ENCODE results near the gene VRK3. TPM values are rescaled to one million over a fixed set of nuclear protein-coding genes. Genes with fewer than 3 reads are reported as not detected.
"Not testable (repeated sequence)": the region's sequence is repeated elsewhere in the genome, so short reads cannot be mapped to it uniquely, and the experiment has no call there.

Gene VRK3
- total RNA-seq, result 10 to 100 TPM; 26.3 to 44.7 (median 34.0) TPM
- polyA plus RNA-seq, result 10 to 100 TPM; 26.1 to 52.5 TPM
- long read RNA-seq, donor 1, transcript VRK3-201 (15 exons, 1,938 nt), result minor isoform, 5 of 149 reads
- long read RNA-seq, donor 1, transcript VRK3-217 (15 exons, 2,126 nt), result major isoform, 64 of 149 reads
- long read RNA-seq, donor 1, partial matches to known transcripts, result 22 of 149 reads
- long read RNA-seq, donor 1, other reads (novel, unspliced or antisense), result 51 of 149 reads
- long read RNA-seq, donor 2, transcript VRK3-208 (1 exons, 2,197 nt), result major isoform, 5 of 19 reads
- long read RNA-seq, donor 2, transcript VRK3-217 (15 exons, 2,126 nt), result major isoform, 5 of 19 reads
- long read RNA-seq, donor 2, partial matches to known transcripts, result 0 of 19 reads
- long read RNA-seq, donor 2, other reads (novel, unspliced or antisense), result 0 of 19 reads
- long read RNA-seq, donor 3, transcript VRK3-217 (15 exons, 2,126 nt), result major isoform, 19 of 38 reads
- long read RNA-seq, donor 3, partial matches to known transcripts, result 8 of 38 reads
- long read RNA-seq, donor 3, other reads (novel, unspliced or antisense), result 8 of 38 reads

GRCh38 chr19:50025022-50025793, at the start of gene VRK3:
TSS of gene VRK3 (minus strand) at chr19:50025372. CDS start at chr19:50016162, 9,210 bp downstream.
- intact Hi-C loops (cut with DNase I), result no loop called here
- 0 to 1% (median 1%) methylated on average over 42 to 59 of the region's 59 CpGs for WGBS, 3 donors
- no peaks in the 10 kb centered on the region for H3K27me3 ChIP-seq
- TF ChIP-seq CTCF (IDR thresholded peaks at IDR 0.05) (peak in 1 of 3 donors; percentile 21), POLR2A (IDR thresholded peaks at IDR 0.05) (peak; percentile 69), EP300 (IDR thresholded peaks at IDR 0.05) (peak; percentile 77)
- peak; percentile 98 to 99 (median 99) for DNase-seq
- H3K4me1 ChIP-seq (ENCODE audit: insufficient read depth), result peaks cover 12% of the 10 kb centered on the region
- peak within 1 kb of the TSS; percentile 99 for H3K4me3 ChIP-seq
- no peaks in the 10 kb centered on the region for H3K36me3 ChIP-seq
- no peaks in the 10 kb centered on the region for H3K9me3 ChIP-seq
- H3K27ac ChIP-seq, result peak within 1 kb of the TSS; percentile 3 to 85

- intact Hi-C loops (cut with DNase I); H3K9me3 ChIP-seq; H3K4me1 ChIP-seq (ENCODE audit: insufficient read depth); DNase-seq; H3K27ac ChIP-seq; H3K27me3 ChIP-seq; H3K4me3 ChIP-seq; H3K36me3 ChIP-seq: not testable (repeated sequence)
- WGBS, 3 donors, result 75 to 84% (median 77%) methylated on average over 5 of the region's 5 CpGs
Measured at GRCh38 chr19:50068382-50068781, 43.2 kb upstream of the VRK3 start.

GRCh38 chr19:50067575-50067974, 42.4 kb upstream of the VRK3 start:
- DNase-seq, result no peak
- 75 to 81% (median 79%) methylated on average over 6 of the region's 6 CpGs for WGBS, 3 donors
- TF ChIP-seq POLR2A (IDR thresholded peaks at IDR 0.05), result no peak
- TF ChIP-seq CTCF (IDR thresholded peaks at IDR 0.05), result no peak
- TF ChIP-seq EP300 (IDR thresholded peaks at IDR 0.05), result no peak
- no peak overlapping the region for H3K4me3 ChIP-seq
- H3K4me1 ChIP-seq (ENCODE audit: insufficient read depth), result no peaks in the 10 kb centered on the region
- H3K36me3 ChIP-seq, result no peaks in the 10 kb centered on the region
- no peaks in the 10 kb centered on the region for H3K9me3 ChIP-seq
- intact Hi-C loops (cut with DNase I), result no loop called here
- no peak overlapping the region for H3K27ac ChIP-seq
- H3K27me3 ChIP-seq, result no peaks in the 10 kb centered on the region

- no peaks in the 10 kb centered on the region for H3K36me3 ChIP-seq
- no peaks in the 10 kb centered on the region for H3K4me1 ChIP-seq (ENCODE audit: insufficient read depth)
- TF ChIP-seq POLR2A (IDR thresholded peaks at IDR 0.05), result no peak
- no peak for TF ChIP-seq EP300 (IDR thresholded peaks at IDR 0.05)
- no peak for TF ChIP-seq CTCF (IDR thresholded peaks at IDR 0.05)
- intact Hi-C loops (cut with DNase I), result no loop called here
- DNase-seq, result no peak
- no peaks in the 10 kb centered on the region for H3K9me3 ChIP-seq
- no peak overlapping the region for H3K4me3 ChIP-seq
- no peak overlapping the region for H3K27ac ChIP-seq
- H3K27me3 ChIP-seq, result no peaks in the 10 kb centered on the region
- 79 to 85% (median 81%) methylated on average over 10 of the region's 10 CpGs for WGBS, 3 donors
Measured at GRCh38 chr19:50065938-50066337, 40.8 kb upstream of the VRK3 start.

All from ovary (tissue), 10 donors.